K562 (cell line): Measurements from ENCODE around the gene FBXL22. TPM values are rescaled to one million over a fixed set of nuclear protein-coding genes. Genes with fewer than 3 reads are reported as not detected.

Source experiments
- ATAC-seq: fragments of 200-7000 bp; cut with Tn5 transposase; 3 replicates; pipeline ENCODE4 v1.9.1; 2020; ENCODE audit warnings: moderate library complexity
- BruUV-seq: library from RNA; stranded (reverse); fragments of 400-500 nt; replicated peaks from 2 replicates; lab custom pipeline; 2021; lab: Mats Ljungman, UMichigan
- CTCF ChIA-PET: fragments of 300-600 bp; formaldehyde crosslinking; extraction: SDS; loops from one replicate; lab custom pipeline; 2021; ENCODE audit warnings: low intra/inter-chr PET ratio; lab: Yijun Ruan, JAX
- POLR2A ChIA-PET: fragments of 300-600, 350-650 bp; sonication (Branson Sonifier 250); formaldehyde crosslinking; extraction: SDS; loops from one replicate; lab custom pipeline; 2021; ENCODE audit warnings: antibody characterized with exemption, inconsistent platforms; lab: Yijun Ruan, JAX
- DNase-seq, 4 experiments: peaks; one replicate each; pipeline versions ENCODE4 v3.0.0 to v3.0.0-alpha.2; 2011 to 2018; ENCODE audit warnings: low spot score in 3 of 4, mixed read lengths in 3 of 4; ENCODE audit errors: extremely low read depth in 1 of 4
- FAIRE-seq: peaks from 2 replicates; lab custom pipeline; 2011; peaks lifted over from hg19 to GRCh38; lab: Jason Lieb, UNC
- H2AFZ ChIP-seq: 2 replicates; pipeline ENCODE4 v1.6.0; 2011; ENCODE audit warnings: low read depth, low read length, control low read depth, inconsistent platforms
- H3K27ac ChIP-seq: fragments of 200-600 bp; 3 replicates; pipeline ENCODE4 v1.8.0; 2011; ENCODE audit warnings: low read depth, mild to moderate bottlenecking, control low read depth, inconsistent platforms, low read length, moderate library complexity, mixed read lengths; ENCODE audit errors: extremely low read depth
- H3K27me3 ChIP-seq, 2 experiments: fragments of 300-600 bp in 1 of 2; 2 replicates in 1 of 2; 3 replicates in 1 of 2; pipeline versions ENCODE4 v1.6.0 to v1.8.0; 2011; ENCODE audit warnings: inconsistent platforms in 2 of 2, low read length in 2 of 2, mild to moderate bottlenecking in 1 of 2, mixed read lengths in 1 of 2, moderate library complexity in 1 of 2; ENCODE audit not compliant: control insufficient read depth in 2 of 2, insufficient read depth in 2 of 2
- H3K36me3 ChIP-seq: fragments of 300-600 bp; 3 replicates; pipeline ENCODE4 v1.8.0; 2011; ENCODE audit warnings: mild to moderate bottlenecking, low read length, inconsistent platforms; ENCODE audit not compliant: control insufficient read depth, insufficient read depth
- H3K4me1 ChIP-seq, 2 experiments: fragments of 200-600 bp in 1 of 2; replicated peaks in 1 of 2; 2 replicates in 1 of 2; 3 replicates in 1 of 2; pipeline versions ENCODE4 v1.5.1 to v1.8.0; 2011; ENCODE audit warnings: inconsistent platforms in 2 of 2, low read length in 2 of 2, mild to moderate bottlenecking in 1 of 2, mixed read lengths in 1 of 2, moderate library complexity in 1 of 2; ENCODE audit not compliant: control insufficient read depth in 2 of 2, insufficient read depth in 2 of 2
- H3K4me2 ChIP-seq: 2 replicates; pipeline ENCODE4 v1.6.1; 2011; ENCODE audit warnings: low read length, control low read depth, inconsistent platforms, mixed read lengths; ENCODE audit not compliant: insufficient read depth
- H3K4me3 ChIP-seq: fragments of 200-600 bp; sonication (generic), shearing (Covaris generic); 2 replicates; pipeline ENCODE4 v1.5.1; 2016; ENCODE audit warnings: control low read depth, inconsistent platforms
- H3K79me2 ChIP-seq: fragments of 200-600 bp; 3 replicates; pipeline ENCODE4 v1.8.0; 2011; ENCODE audit warnings: low read length, inconsistent platforms; ENCODE audit not compliant: control insufficient read depth, insufficient read depth
- H3K9ac ChIP-seq, 2 experiments: 2 replicates each; pipeline versions ENCODE4 v1.6.0 to v1.6.1; 2011; ENCODE audit warnings: low read depth in 2 of 2, low read length in 2 of 2, control low read depth in 1 of 2, inconsistent platforms in 1 of 2, mild to moderate bottlenecking in 1 of 2, mixed read lengths in 1 of 2; ENCODE audit not compliant: insufficient read depth in 1 of 2
- H3K9me1 ChIP-seq: one replicate; pipeline ENCODE4 v1.6.0; 2011; ENCODE audit warnings: inconsistent platforms, mild to moderate bottlenecking, low read length, moderate library complexity; ENCODE audit not compliant: control insufficient read depth, insufficient read depth
- H3K9me3 ChIP-seq: replicated peaks from 2 replicates; pipeline ENCODE4 v1.5.1; 2011; ENCODE audit warnings: low read depth, low read length, inconsistent platforms; ENCODE audit not compliant: control insufficient read depth, insufficient read depth
- H4K20me1 ChIP-seq: replicated peaks from 2 replicates; pipeline ENCODE4 v1.6.1; 2011; ENCODE audit warnings: low read length, inconsistent platforms, mixed read lengths; ENCODE audit not compliant: control insufficient read depth, insufficient read depth
- ETS2 ChIP-seq: IDR thresholded peaks from 2 replicates; pipeline ENCODE4 v1.6.1; 2016; ENCODE audit warnings: borderline replicate concordance, missing genetic modification characterization, mild to moderate bottlenecking, moderate library complexity, missing compliant biosample characterization; ENCODE audit not compliant: poor library complexity, severe bottlenecking
- MTA2 ChIP-seq: fragments of 450-650 bp; IDR thresholded peaks from 2 replicates; pipeline ENCODE4 v1.6.1; 2016; ENCODE audit warnings: low read depth
- REST ChIP-seq, 2 experiments: fragments of 450-650 bp; formaldehyde crosslinking in 1 of 2; IDR thresholded peaks; 2 replicates each; pipeline versions ENCODE4 v1.4.0 to v1.6.1; 2014 to 2020; ENCODE audit warnings: mild to moderate bottlenecking in 2 of 2, borderline replicate concordance in 1 of 2, low read depth in 1 of 2
- ZBED1 ChIP-seq: IDR thresholded peaks from 2 replicates; pipeline ENCODE4 v1.6.1; 2014
- ZNF121 ChIP-seq: sonication (generic); formaldehyde crosslinking; conservative IDR thresholded peaks from 2 replicates; pipeline ENCODE4 v1.8.0; 2022; ENCODE audit warnings: missing genetic modification reagents
- WGBS: fragments of 100-300 bp; shearing (Covaris generic); methylation state at CpG from one replicate; pipeline ENCODE4 v1.1.6; 2016; ENCODE audit warnings: low coverage, mixed read lengths; ENCODE audit not compliant: insufficient coverage; ENCODE audit errors: missing lambda C conversion rate; 5-methylcytosine and 5-hydroxymethylcytosine counted together
- in situ Hi-C: fragments of 300-500 bp; cut with MboI; formaldehyde crosslinking; loops from 4 replicates; pipeline ENCODE4 v1.15.0; 2018; ENCODE audit warnings: inconsistent platforms, mixed read lengths
- intact Hi-C: fragments of 100-400 bp; cut with micrococcal nuclease; formaldehyde crosslinking; loops from 2 replicates; pipeline ENCODE4 v1.14.2; 2022
- polyA plus RNA-seq, 8 experiments: library from polyadenylated mRNA; depleted of rRNA in 4 of 8; stranded (reverse) in 5 of 8; unstranded in 3 of 8; fragments of >200 nt; fragmentation: Nextera tagmentation in 2 of 8; fragmentation: Illumina TruSeq in 1 of 8; extraction: Ambion mirVana in 2 of 8; extraction: Trizol in 1 of 8; gene quantifications; 2 replicates each; pipeline versions ENCODE4 v1.2.1 to v1.2.3, GENCODE V29; 2011 to 2014; ENCODE audit warnings: inconsistent platforms in 1 of 8, missing spikeins in 1 of 8
- total RNA-seq, 7 experiments: library from RNA; depleted of rRNA in 6 of 7; stranded (reverse); fragments of >200 nt in 6 of 7; fragmentation: Illumina TruSeq in 2 of 7; extraction: Trizol in 2 of 7; gene quantifications; 2 replicates each; pipeline versions ENCODE4 v1.2.1 to v1.2.3, GENCODE V29; 2011 to 2021; ENCODE audit warnings: low replicate concordance in 1 of 7
- TF ChIP-seq, protein P1 (sequence below): IDR thresholded peaks from 2 replicates; pipeline ENCODE4 v1.6.1; 2011; ENCODE audit not compliant: insufficient read length; ENCODE audit errors: extremely low read depth
- TF ChIP-seq, protein P2 (sequence below), 2 experiments: IDR thresholded peaks in 1 of 2; conservative IDR thresholded peaks in 1 of 2; 2 replicates each; pipeline ENCODE4 v1.6.1; 2016; ENCODE audit warnings: low read depth in 2 of 2, mild to moderate bottlenecking in 1 of 2, missing compliant biosample characterization in 1 of 2, missing genetic modification characterization in 1 of 2, moderate library complexity in 1 of 2

Gene FBXL22
- total and polyA plus RNA-seq, 9 of the 15 experiments (the other 6 are each of a cell fraction or from before 2014, with no cell fraction given), result not detected

- DNase-seq (no peak), FAIRE-seq (no peak), ATAC-seq (no peak)
- H3K27ac ChIP-seq, result no peak overlapping the region
- H3K9ac ChIP-seq, result no peak overlapping the region
- ChIA-PET POLR2A (interaction anchor here (0.7 to 0.9 kb wide), 2 partner anchors 9 to 306 kb away, joined by 3 to 4 read pairs; partner anchors contain the start of gene FBXL22), CTCF (no interaction called here)
- no peaks in the 10 kb centered on the region for H3K79me2 ChIP-seq
- H4K20me1 ChIP-seq, result no peaks in the 10 kb centered on the region
- H3K4me3 ChIP-seq, result no peak overlapping the region
- in situ Hi-C loops (no loop called here), intact Hi-C loops (no loop called here)
- H3K9me3 ChIP-seq, result no peaks in the 10 kb centered on the region
- WGBS, result 79% methylated on average over 2 of the region's 3 CpGs
- no peaks in the 10 kb centered on the region for H3K9me1 ChIP-seq
- peaks cover 0 to 5% of the 10 kb centered on the region in 2 experiments; a peak in 1 of 5 replicates for H3K4me1 ChIP-seq
- no peak overlapping the region for H3K4me2 ChIP-seq
- no TSS peak for BruUV-seq
- peaks cover 43% of the 10 kb centered on the region; the same call in 2 of the 3 replicates for H3K36me3 ChIP-seq
- H2AFZ ChIP-seq, result no peak overlapping the region
- H3K27me3 ChIP-seq, result no peaks in the 10 kb centered on the region
- TF ChIP-seq MTA2 (no peak), ZNF121 (no peak), REST (IDR thresholded peaks at IDR 0.05; ENCODE audit: borderline replicate concordance) (no peak), REST (CRISPR knock-in tag; IDR thresholded peaks at IDR 0.05; ENCODE audit: low read depth) (no peak), ETS2 (tag) (no peak), ZBED1 (no peak)
- TF ChIP-seq, protein P1, sequence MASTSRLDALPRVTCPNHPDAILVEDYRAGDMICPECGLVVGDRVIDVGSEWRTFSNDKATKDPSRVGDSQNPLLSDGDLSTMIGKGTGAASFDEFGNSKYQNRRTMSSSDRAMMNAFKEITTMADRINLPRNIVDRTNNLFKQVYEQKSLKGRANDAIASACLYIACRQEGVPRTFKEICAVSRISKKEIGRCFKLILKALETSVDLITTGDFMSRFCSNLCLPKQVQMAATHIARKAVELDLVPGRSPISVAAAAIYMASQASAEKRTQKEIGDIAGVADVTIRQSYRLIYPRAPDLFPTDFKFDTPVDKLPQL, result no peak
- TF ChIP-seq, protein P2, sequence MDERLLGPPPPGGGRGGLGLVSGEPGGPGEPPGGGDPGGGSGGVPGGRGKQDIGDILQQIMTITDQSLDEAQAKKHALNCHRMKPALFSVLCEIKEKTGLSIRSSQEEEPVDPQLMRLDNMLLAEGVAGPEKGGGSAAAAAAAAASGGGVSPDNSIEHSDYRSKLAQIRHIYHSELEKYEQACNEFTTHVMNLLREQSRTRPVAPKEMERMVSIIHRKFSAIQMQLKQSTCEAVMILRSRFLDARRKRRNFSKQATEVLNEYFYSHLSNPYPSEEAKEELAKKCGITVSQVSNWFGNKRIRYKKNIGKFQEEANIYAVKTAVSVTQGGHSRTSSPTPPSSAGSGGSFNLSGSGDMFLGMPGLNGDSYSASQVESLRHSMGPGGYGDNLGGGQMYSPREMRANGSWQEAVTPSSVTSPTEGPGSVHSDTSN (CRISPR knock-in tag; IDR thresholded peaks at IDR 0.05; ENCODE audit: low read depth), result no peak
- TF ChIP-seq, protein P2 (tag; conservative IDR thresholded peaks at IDR 0.05; ENCODE audit: low read depth), result no peak
Observed at GRCh38 chr15:63605036-63605435, 7.8 kb downstream of the FBXL22 start.
